GM21619 (cell line): Measurements from ENCODE around the gene LETM1.

Experiments used
- ATAC-seq: cut with Tn5 transposase; IDR thresholded peaks from one replicate; pipeline ENCODE4 v1.9.1; 2021; ENCODE audit not compliant: unreplicated experiment

The LETM1 gene

DNA sequence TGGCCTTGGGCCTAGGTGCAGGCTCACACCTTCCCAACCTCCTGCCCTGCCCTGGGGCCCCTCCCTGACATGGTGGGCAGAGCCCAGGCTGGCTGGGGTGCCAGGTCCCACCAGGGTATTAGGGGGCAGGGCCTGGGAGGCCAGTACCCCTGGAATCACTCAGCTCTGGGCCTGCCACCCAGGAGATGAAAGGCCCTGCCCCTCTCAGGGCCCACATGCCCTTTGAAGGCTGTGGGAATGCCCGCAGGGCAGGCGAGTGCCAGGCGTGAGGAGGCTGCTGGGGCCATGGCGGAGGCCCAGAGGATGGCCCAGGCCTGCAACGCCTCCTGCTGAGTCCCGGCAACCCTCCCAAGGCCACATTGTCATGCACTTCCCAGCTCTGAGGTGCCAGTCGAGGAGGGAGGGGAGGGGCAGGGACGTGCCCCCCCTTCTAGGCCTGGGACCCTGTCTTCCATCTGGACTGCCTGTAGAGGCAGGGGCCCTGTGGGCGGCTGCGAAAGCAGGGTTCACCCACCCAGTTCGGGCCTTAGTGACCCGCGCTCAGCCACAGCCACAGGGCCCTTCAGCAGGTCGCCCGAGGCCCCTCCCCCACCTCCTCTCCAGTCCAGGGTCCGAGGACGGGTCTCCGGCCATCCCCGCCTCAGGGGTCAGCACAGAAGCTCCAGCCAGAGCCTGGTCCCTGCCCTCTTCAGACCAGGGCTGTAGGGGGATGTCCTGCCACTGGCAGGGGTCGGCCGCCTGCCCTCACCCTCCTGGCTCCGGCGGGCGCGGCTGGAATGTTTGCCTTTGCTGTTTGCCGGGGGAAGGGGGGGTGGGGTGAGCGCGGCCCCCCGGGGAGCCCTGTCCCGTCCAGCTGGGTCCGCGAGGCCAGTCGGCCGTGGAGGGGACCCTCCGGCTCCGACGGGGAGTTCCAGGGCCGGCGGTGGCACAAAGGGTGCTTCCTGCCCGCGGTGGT, 89.6 kb downstream of the LETM1 start:
- no peak for ATAC-seq

DNA sequence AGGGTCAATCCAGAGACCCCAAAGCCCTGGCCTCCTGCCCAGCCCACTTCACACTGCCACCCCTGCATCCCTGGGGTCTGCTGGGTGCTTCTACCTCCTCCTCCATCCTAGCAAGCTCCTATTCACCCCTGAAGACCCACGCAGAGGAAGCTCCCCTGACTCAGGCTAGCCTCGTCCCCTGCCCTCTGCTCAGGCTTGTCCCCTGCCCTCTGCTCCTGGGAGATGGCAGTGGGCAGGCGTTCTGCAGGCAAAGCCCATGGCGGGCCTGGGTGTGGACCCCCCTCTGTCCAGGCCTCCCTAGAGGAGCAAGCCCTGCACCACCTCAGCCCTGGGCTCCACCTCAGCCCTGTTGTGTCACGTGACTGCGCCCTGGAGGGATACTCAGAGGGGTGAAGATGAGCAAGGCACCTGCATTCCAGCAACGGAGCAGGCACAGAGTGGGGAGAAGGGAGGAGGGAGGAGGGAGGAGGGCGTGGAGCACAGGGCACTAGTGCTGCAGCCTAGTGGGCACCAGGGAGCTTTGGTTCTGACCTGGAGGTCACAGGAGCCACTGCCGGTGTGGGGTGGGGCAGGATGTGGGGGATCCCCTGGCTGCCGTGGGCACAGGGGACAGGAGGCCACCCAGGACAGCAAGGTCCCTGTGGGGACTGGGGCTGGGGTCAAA, 90.4 kb downstream of the LETM1 start:
- ATAC-seq: no peak

- no peak for ATAC-seq
Measured at GRCh38 chr4:1764670-1765069, 91.3 kb downstream of the LETM1 start.

DNA sequence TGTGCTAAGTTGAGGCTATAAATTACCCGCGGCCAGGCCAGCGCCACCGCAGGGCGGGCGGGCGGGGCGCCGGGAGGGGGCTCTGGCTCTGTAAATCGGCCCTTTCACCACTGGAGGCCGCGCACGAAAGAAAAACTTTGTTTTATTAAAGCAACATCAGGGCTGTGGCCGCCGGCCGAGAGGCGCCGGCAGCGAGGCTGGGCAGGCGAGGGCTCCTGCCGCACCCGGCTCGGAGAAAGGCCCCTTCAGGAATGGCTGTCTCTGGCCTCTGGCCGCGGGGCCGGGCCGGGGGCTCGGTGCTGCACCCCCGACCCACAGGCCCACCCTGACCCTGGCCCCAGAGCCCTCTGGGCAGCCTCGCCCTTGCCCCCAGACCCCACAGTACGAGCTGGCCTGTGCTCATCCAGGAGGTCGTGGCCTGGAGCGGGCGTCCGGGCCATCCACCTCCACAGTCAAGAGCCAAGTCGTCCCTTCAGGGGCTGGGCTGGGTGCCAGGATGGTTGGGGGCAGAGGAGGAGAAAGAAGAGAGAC, 92.3 kb downstream of the LETM1 start:
- no peak for ATAC-seq

DNA sequence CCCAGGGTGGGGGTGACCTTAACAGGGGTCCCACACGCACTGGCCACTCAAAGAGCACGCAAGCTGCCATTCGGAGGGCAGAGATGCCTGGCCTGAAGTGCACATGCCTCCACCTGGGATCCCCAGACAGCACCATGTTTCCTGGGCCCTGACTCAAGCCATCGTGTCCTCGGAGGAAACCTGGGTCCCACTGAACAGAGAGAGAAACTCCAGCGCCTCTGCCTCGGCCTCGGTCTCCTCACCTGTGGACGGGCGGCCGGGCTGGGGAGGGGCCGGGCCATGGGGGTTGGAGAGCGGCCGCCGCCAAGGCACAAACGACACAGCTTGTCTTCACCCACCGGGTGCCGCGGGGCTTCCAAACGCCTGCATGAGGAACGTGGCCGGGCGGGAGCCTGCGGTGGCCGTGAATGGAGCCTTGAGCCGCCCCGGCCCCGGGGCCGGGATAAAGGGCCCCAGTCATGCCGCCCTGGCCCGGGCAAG, 92.8 kb downstream of the LETM1 start:
- ATAC-seq: no peak

DNA sequence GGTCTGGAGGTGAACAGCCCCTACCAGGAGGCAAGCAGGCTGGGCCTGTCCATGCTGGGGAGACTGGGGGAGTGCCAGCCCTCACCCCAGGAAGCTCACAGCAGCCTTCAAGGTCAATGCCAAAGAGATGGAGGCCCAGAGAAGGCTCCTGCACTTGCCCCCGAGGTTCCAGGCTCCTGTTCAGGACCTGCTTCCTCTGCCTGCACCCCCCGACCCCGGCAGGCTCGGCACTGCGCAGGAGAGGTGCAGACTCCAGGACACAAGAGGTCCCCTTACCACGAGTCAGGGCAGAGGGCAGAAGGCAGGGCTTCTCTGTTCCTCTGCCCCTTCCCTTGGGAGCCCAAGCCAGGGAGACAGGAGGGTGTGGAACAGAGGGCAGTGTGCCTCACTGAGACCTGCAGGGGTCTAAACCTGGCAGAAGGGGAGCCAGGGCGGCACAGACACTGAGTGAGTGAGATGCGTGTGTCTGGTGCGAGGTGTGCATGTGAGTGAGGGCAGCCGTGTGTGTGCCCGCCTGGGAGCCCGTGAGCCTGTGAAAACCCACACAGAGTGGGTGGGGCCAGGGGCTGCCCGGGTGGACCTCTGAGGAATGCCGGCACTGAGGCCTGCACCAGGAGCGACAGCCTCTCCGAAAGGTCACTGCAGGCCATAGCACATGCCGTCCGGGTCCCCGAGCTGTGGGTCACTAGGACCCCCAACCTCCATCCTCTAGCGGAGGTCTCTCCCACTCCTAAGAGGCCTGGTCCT, 93.5 kb downstream of the LETM1 start:
- no peak for ATAC-seq
